Fibroblast of skin of abdomen (primary cell): ENCODE data around the gene C15orf40.
"Not testable (repeated sequence)": the region's sequence is repeated elsewhere in the genome, so short reads cannot be mapped to it uniquely, and the experiment has no call there.

Source experiments
- DNase-seq: peaks from one replicate; pipeline ENCODE4 v3.0.0-alpha.2; 2013

Gene C15orf40

DNA sequence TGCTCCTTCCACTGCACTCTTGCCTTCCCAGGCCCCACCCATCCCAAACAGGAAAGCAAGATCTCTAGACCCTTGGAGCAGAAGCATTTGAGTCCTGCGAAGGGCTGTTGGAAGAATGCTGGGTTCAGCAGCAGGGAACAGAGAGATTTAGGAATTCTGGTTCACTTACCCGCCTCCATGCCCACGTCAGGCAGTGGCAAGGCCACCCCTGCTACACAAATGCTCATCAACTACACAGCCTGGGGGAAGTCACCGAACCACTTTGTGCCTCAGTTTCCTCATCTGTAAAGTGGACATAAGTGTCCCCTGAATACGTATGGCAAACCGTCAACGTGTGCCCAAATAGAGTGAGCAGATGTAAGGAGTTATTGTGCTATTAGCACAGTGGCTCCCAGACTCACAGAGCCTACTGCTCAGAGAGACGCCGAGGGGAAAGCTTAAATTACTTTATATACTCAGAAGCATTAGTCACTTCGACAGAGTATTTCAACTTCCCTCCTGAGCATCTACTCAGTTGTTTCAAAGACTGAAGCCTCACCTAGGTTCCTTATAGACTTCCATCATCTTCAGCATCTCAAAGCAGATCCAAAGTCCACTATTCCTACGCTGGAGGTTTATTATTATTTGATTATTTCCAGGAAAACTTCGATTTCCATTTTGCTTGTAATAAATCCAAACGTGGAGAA, 59.8 kb downstream of the C15orf40 start:
- DNase-seq = peak; percentile 29

DNA sequence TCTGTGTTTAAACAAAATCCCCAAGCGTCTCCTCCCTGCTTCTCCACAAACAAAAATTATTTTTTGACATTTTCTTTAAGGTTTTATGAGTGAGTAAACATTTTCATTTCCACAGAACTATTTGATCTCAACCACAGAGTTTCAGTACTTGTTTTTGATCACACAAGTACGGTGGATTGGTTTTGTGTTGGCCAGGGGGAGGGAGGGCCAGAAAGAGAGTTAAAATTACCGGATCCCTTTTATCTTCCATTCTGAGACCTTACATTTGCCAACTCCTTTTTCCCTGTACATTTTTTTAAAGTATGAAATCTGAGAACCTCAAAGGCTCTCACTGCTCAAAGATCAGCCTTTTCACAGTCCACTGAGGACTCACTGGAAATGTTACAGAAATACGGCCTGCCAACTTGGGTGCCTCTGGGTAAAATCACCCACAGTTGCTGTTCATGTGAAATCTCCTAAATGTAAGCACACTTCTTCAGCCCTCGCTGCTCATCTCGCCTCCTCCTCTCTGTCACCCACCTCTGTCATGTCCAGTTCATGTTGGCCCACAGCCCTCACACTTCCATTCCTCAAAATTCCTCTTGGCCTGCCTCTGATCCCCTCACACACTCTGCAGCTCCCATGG, 60.6 kb downstream of the C15orf40 start:
- DNase-seq = no peak

GRCh38 chr15:82950295-82950694, 61.1 kb downstream of the C15orf40 start:
- DNase-seq = no peak

GRCh38 chr15:82946155-82946701, 65.2 kb downstream of the C15orf40 start:
- DNase-seq = no peak

DNA sequence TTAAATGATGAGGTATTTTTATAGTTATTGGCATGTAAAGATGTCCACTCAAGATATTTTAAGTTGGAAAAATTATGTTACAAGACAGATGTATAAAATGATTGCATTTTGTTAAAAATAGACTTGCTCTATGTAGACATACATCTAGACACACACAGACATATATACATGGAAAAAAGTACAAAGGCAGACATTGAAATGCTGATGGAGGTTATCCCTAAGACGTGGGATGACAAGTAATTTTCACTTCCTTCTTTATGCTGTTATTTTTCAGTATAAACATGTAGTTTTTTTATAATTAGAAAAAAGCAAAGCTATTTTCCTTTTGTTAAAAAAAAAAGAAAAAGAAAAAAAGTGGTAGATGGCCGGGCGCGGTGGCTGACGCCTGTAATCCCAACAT, 66.1 kb downstream of the C15orf40 start:
- no peak for DNase-seq

GRCh38 chr15:82944821-82945220, 66.6 kb downstream of the C15orf40 start:
- DNase-seq = peak; percentile 38

DNA sequence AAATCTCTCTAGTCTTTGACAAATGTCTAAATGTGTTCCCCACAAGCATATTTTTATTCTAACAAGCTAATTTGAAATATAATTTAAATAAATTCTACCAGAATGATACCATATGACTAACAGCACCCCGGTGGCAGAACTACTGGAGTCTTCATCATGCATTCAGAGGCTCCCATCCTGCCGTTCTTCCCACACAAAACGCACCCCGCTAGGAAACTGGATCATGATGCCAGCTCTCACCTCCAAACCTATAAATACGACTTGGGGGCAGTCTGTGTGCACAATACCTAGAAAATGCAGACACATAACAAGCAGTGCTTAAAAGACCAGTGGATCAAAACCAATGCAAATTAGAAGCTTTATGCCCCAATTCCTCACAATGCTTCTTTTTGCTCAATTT, 67.4 kb downstream of the C15orf40 start:
- DNase-seq = no peak

DNA sequence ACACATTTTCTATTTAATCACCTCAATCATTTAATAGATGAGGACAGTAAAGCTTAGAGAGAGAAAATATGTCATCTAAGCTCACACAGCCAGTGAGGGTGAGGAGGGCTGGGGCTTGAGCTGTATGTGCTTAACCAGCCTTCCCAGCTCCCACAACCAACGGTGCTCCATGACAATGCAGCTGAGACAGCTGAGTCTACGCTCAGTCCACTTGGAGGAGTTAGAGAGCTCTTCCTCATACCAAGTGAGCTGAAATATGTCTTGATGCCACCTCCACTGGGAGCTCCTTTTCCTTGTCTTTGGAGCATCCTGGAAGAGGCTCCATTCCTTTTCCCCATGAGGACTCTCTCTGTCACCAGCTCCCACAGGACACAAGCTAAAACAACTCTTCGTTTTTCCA, 68.3 kb downstream of the C15orf40 start:
- no peak for DNase-seq

GRCh38 chr15:82942691-82943090, 68.7 kb downstream of the C15orf40 start:
- DNase-seq = peak; percentile 41

GRCh38 chr15:82939678-82940077, 71.8 kb downstream of the C15orf40 start:
- DNase-seq = not testable (repeated sequence)
